Transverse colon (tissue), 4 donors: ENCODE results near the gene ITGB2. TPM values are rescaled to one million over a fixed set of nuclear protein-coding genes. Genes with fewer than 3 reads are reported as not detected.

ENCODE experiments used
- DNase-seq: peaks from one replicate; pipeline ENCODE4 v3.0.0-alpha.2; 2019
- H3K27ac ChIP-seq, 4 donors: fragments of 200-600 bp; sonication (generic); 2 replicates each; pipeline ENCODE4 v1.5.1; 2016 to 2018; ENCODE audit warnings: inconsistent platforms in 4 of 4
- H3K27me3 ChIP-seq: fragments of 200-600 bp; sonication (generic); 2 replicates; pipeline ENCODE4 v1.5.1; 2017; ENCODE audit warnings: inconsistent platforms
- H3K36me3 ChIP-seq, 4 donors: fragments of 200-600 bp; sonication (generic); 2 replicates each; pipeline ENCODE4 v1.5.1; 2017 to 2019; ENCODE audit warnings: inconsistent platforms in 4 of 4
- H3K4me1 ChIP-seq, 4 donors: fragments of 200-600 bp; sonication (generic); 2 replicates each; pipeline ENCODE4 v1.5.1; 2017 to 2020; ENCODE audit warnings: inconsistent platforms in 4 of 4
- H3K4me3 ChIP-seq, 4 donors: fragments of 200-600 bp; sonication (generic); 1 replicate in 1 of 4; 2 replicates in 3 of 4; pipeline versions ENCODE4 v1.5.1 to v1.6.1; 2017 to 2019; ENCODE audit warnings: inconsistent platforms in 4 of 4
- H3K9me3 ChIP-seq, 2 donors: fragments of 200-600 bp; sonication (generic); 2 replicates each; pipeline ENCODE4 v1.5.1; 2017 to 2019; ENCODE audit warnings: inconsistent platforms in 2 of 2
- CTCF ChIP-seq, 5 experiments: fragments of 200-600 bp in 3 of 5; fragments of 450-650 bp in 2 of 5; sonication (generic) in 3 of 5; IDR thresholded peaks; 1 replicate in 2 of 5; 2 replicates in 3 of 5; pipeline ENCODE4 v1.5.1; 2016 to 2017; ENCODE audit warnings: antibody characterized with exemption in 5 of 5, inconsistent platforms in 3 of 5, mild to moderate bottlenecking in 2 of 5, moderate library complexity in 1 of 5
- EP300 ChIP-seq: sonication (generic); formaldehyde crosslinking; IDR thresholded peaks from one replicate; pipeline ENCODE4 v1.6.1; 2017; ENCODE audit warnings: antibody characterized with exemption, low read depth
- POLR2A ChIP-seq: fragments of 450-650 bp; IDR thresholded peaks from one replicate; pipeline ENCODE4 v1.6.1; 2016; ENCODE audit warnings: antibody characterized with exemption, mild to moderate bottlenecking, moderate library complexity
- POLR2AphosphoS5 ChIP-seq, 3 donors: sonication (generic); formaldehyde crosslinking; IDR thresholded peaks; one replicate each; pipeline ENCODE4 v1.6.1; 2016; ENCODE audit warnings: antibody characterized with exemption in 3 of 3
- WGBS, 2 donors: methylation state at CpG; one replicate each; pipeline ENCODE4 v1.1.5; 2018; ENCODE audit warnings: low coverage in 1 of 2; 5-methylcytosine and 5-hydroxymethylcytosine counted together
- in situ Hi-C, 4 donors: fragments of 200-750 bp; cut with MboI; loops; one replicate each; pipeline versions ENCODE4 v1.15.0 to v1.15.1; 2017; ENCODE audit warnings: low sequenced_read_pairs in 3 of 4, low pct_ligation_motif_present in 1 of 4, low pct_unique_long_range_greater_than_20kb in 1 of 4
- intact Hi-C: fragments of 100-400 bp; cut with DNase I; formaldehyde crosslinking; loops from one replicate; pipeline ENCODE4 v1.15.1; 2023; ENCODE audit warnings: low total_unique reads
- total RNA-seq, 4 donors: library from RNA; depleted of rRNA; stranded (reverse); fragments of >200 nt; gene quantifications; one replicate each; pipeline ENCODE4 v1.1.0, GENCODE V29; 2016

Gene ITGB2
- total RNA-seq, 4 donors from 2014 or later: 14.2 to 32.4 (median 24.9) TPM

- no peaks in the 10 kb centered on the region for H3K36me3 ChIP-seq
- WGBS, 2 donors: 60 to 79% methylated on average over 1 to 7 of the region's 7 CpGs
- no peak for TF ChIP-seq EP300
- no peak for TF ChIP-seq POLR2A
- TF ChIP-seq CTCF (IDR thresholded peaks at IDR 0.05): no peak
- no peak for TF ChIP-seq POLR2AphosphoS5 (IDR thresholded peaks at IDR 0.05)
- no peak overlapping the region for H3K4me3 ChIP-seq
- in situ Hi-C loops: no loop called here
- no peaks in the 10 kb centered on the region for H3K9me3 ChIP-seq
- H3K27me3 ChIP-seq: no peaks in the 10 kb centered on the region
- H3K4me1 ChIP-seq: peaks cover 2 to 18% (median 9%) of the 10 kb centered on the region in 4 donors
- no peak for DNase-seq
- no peak overlapping the region for H3K27ac ChIP-seq
- intact Hi-C loops: no loop called here
These were observed 15.0 kb downstream of the ITGB2 start for GRCh38 chr21:44905728-44906090.

GRCh38 chr21:44905016-44905727 is 15.5 kb downstream of the ITGB2 start:
- Histone ChIP-seq H3K27me3 (no peaks in the 10 kb centered on the region), H3K4me3 (no peak overlapping the region), H3K9me3 (no peaks in the 10 kb centered on the region), H3K4me1 (peaks cover 0 to 13% (median 7%) of the 10 kb centered on the region in 4 donors), H3K36me3 (no peaks in the 10 kb centered on the region), H3K27ac (no peak overlapping the region)
- in situ Hi-C loops (no loop called here), intact Hi-C loops (no loop called here)
- TF ChIP-seq POLR2AphosphoS5 (IDR thresholded peaks at IDR 0.05): no peak
- WGBS, 2 donors: 91% methylated on average over 22 of the region's 22 CpGs; no CpG with 5 or more reads in 1 of the 2 donors
- DNase-seq: no peak

GRCh38 chr21:44904141-44904923 is 16.4 kb downstream of the ITGB2 start:
- H3K36me3 ChIP-seq: no peaks in the 10 kb centered on the region
- no peaks in the 10 kb centered on the region for H3K9me3 ChIP-seq
- in situ Hi-C loops (no loop called here), intact Hi-C loops (no loop called here)
- H3K27ac ChIP-seq: no peak overlapping the region
- H3K4me1 ChIP-seq: peaks cover 0 to 10% (median 7%) of the 10 kb centered on the region in 4 donors
- no peaks in the 10 kb centered on the region for H3K27me3 ChIP-seq
- TF ChIP-seq CTCF (IDR thresholded peaks at IDR 0.05) (no peak), EP300 (no peak), POLR2AphosphoS5 (IDR thresholded peaks at IDR 0.05) (no peak), POLR2A (no peak)
- WGBS, 2 donors: 90 to 95% methylated on average over 2 to 12 of the region's 14 CpGs
- DNase-seq: no peak
- no peak overlapping the region for H3K4me3 ChIP-seq

- no peak for DNase-seq
- in situ Hi-C loops: no loop called here
These were observed 17.0 kb downstream of the ITGB2 start for GRCh38 chr21:44903689-44904088.

More at GRCh38 chr21:44903689-44904088, 17.0 kb downstream of the ITGB2 start:
- Histone ChIP-seq H3K4me3 (no peak overlapping the region), H3K9me3 (no peaks in the 10 kb centered on the region), H3K27me3 (no peaks in the 10 kb centered on the region), H3K27ac (no peak overlapping the region), H3K4me1 (peaks cover 0 to 8% (median 6%) of the 10 kb centered on the region in 4 donors), H3K36me3 (no peaks in the 10 kb centered on the region)
- intact Hi-C loops: no loop called here
- whole genome bisulfite sequencing, 2 donors: 91% methylated on average over 22 of the region's 22 CpGs; no CpG with 5 or more reads in 1 of the 2 donors
- TF ChIP-seq EP300 (no peak), POLR2A (no peak), CTCF (IDR thresholded peaks at IDR 0.05) (no peak), POLR2AphosphoS5 (IDR thresholded peaks at IDR 0.05) (no peak)
